GM18873 (cell line): ENCODE data around the gene EIF4G3.
"Not testable (repeated sequence)": the region's sequence is repeated elsewhere in the genome, so short reads cannot be mapped to it uniquely, and the experiment has no call there.

ENCODE experiments used
- ATAC-seq: cut with Tn5 transposase; IDR thresholded peaks from one replicate; pipeline ENCODE4 v1.9.1; 2021; ENCODE audit warnings: mild to moderate bottlenecking, moderate library complexity, moderate number of reproducible peaks; ENCODE audit not compliant: unreplicated experiment, low FRiP score

EIF4G3 gene

DNA sequence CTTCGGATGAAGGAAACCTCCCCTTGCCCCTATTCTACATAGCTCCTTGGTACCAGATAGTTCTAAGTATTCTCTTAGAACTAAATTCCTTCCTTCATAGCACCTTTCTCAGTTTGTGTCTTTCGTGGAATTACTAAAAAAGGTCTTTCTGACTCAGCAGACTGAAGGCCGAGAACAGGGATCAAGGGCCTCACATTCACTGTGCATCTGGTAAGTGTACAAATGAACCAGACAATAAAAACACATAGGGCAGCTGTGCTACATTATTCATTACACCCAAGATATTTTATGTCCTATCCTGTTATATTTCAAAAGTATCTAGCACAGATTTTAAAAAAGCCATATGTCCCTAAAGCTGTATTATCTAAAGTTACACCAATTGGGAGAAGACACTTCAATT, 326.7 kb downstream of the EIF4G3 start:
- ATAC-seq = no peak

DNA sequence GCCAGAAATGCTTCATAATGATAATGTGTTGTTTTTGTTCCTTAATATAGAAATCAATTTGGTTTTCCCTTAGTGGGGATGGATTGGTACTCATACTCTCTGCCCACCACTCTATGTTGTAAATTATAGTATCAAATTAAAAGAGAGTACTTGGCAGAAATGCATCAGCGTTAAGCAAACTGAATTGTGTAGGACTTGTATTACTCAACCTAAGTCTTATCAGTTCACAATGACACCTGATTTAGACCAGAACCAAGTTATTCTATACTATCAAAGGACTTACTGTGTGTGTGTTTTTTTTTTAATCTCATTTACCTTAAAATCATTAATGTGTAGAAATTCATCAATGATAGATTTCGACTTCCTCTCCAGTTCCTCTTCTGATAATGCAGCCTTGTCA, 327.6 kb downstream of the EIF4G3 start:
- no peak for ATAC-seq

DNA sequence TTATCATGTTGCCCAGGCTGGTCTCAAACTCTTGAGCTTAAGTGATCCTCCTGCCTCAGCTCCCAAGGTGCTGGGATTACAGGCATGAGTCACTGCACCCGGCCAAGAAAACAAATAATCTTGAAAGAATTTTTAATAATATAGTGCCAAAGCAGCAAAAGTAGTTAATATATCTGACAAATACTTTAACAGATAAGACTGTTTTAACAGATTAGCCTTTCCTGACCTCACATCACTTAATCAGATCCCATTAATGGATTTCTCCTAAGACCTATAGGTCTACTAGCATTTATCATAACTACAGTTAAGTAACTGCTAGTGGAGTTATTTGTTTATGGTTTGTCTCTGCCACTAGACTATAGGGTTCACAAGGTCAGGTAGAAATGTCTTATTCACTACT, 328.5 kb downstream of the EIF4G3 start:
- no peak for ATAC-seq

DNA sequence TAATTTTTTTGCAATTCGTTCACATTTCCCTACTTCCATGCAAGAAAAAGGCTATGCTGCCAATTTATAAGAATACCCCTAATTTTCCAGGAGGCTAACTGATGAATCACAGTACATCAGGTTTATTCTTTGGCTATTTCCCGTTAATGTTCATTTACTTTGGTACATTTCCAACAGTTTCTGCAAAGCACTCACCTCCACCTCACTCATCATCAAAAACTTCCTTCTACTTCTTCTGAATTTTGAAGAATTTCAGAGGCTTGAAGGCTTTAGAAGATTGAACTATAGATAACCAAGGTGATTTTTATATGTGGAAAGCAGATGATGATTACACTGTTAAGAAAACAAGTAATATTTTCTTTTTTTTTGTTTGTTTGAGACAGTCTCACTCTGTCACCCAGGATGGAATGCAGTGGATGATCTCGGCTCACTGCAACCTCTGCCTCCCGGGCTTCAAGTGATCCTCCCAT, 329.1 kb downstream of the EIF4G3 start:
- no peak for ATAC-seq

DNA sequence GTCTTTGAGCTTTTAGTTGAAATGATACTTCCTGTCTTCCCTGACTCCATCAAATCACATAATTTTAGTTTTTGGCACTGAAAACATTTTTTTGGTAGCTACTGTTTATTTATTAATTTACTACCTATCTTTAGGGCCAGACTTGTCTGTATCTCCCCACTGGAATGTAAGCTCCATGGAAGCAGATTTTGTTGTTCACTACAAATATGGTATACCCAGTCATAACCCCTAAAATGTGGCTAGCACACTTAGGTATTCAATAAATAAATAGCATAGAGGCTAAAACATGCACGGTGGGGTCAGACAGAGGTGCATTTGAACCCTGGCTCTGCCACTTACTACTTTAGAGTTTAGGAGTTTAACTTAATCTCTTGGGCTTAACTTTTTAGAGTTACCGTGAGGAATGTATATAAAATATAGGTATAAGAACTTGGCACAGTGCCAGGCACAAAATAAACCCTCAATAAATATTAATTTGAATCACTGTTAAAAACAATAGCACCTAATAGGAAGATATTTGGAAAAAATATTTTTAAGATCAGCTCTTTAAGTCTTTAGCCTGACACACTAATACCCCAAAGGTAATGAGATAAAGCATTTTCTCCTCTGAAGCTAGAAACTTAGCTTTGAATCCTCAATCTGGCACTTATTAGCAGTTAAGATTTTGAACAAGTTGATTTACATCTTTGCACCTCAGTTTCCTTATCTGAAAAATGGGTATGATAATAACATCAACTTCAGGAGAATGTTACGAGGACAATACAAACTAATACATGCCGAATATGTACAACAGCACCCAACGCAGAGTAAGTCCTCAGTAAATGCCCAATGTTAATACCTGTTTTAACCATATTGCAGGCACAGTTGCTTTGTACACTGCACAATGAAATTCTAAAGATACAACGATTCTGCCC, 330.0 kb downstream of the EIF4G3 start:
- no peak for ATAC-seq

DNA sequence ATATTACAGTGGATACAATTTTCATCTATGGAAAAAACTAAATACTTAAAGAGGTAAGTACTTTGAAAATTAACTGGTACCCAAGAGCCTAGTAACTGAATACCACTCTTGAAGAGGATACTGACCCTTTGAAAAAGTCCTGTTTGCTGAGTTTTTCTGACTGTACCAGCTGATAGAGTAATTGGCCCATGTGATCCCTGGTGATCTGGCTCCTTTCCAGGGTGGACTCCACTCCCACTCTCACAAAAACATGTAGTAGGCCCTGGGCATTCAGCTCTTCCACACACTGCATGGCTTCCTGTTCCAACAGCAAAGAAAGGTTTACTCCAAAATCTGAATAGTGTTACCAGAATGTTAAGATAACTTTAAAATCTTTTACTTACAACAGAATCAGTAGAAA, 336.0 kb downstream of the EIF4G3 start:
- ATAC-seq = no peak

DNA sequence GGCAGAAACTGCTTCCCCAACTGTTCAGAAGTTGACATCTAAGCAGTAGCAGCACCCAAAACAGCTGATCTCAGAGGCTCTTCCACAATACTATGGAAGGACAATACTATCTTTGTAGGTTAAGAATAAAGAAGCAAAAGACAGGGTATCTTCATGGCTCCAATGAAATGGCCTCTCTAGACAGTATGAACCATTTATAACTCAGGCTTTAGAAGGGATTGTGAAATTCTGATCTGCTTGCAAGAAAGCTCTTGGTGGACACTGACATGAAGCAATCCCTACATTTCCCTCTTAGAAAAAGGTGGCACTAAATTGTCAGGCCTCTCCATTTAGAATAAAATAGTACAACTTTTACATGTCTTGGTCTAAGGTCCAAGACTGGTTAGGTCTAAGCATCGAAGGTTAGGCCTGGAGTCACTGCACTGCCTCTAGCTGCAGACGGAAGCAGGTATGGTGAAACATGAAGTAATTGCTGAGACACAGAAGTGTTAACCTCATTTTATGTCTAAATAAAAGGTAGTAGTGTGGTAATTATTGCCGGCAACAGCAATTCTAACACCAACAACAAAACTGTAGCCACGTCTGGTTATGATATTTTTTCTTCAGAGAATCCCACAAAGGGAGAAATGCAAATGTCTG, 339.0 kb downstream of the EIF4G3 start:
- no peak for ATAC-seq

DNA sequence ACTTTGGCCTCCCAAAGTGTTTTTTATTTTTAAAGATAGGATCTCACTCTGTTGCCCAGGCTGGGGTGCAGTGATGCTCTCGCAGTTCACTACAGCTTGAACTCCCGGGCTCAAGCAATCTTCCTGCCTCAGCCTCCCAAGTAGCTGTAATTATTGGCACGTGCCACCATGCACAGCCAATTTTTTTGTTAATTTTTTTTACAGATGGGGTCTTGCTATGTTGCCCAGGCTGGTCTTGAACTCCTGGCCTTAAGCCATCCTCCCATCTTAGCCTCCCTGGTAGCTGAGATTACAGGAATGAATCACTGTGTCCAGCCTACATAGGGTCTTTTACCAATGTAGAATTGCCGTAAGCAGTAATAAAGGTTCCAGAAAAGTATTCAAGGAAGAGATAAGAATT, 340.5 kb downstream of the EIF4G3 start:
- no peak for ATAC-seq

DNA sequence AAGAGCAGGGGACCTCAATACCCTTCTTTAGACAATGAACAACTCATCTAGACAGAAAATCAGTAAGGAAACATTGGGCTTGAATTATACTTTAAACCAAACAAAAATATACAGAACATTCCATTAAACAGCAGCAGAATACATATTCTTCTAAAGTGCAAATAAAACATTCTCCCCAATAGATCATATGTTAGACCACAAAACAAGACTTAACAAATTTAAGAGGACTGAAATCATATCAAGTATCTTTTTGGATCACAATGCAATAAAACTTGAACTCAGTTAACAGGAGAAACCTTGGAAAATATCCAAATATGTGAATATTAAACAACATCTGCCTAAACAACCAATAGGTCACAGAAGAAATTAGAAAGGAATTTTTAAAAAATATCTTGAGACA, 341.9 kb downstream of the EIF4G3 start:
- ATAC-seq = no peak

DNA sequence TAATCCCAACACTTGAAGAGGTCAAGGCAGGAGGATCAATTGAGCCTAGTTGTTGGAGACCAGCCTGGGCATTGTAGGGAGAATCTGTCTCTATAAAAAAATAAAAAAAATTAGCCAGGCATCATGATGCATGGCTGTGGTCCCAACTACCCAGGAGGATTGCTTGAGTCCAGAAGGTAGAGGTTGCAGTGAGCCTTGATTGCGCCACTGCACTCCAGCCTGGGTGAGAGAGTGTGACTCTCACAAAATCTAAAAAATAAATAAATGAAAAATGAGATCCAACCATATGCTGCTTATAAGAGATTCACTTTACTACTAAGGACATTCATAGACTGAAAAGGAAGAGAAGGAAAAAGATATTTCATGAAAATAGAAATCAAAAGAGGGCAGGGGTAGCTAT, 342.5 kb downstream of the EIF4G3 start:
- ATAC-seq = no peak

DNA sequence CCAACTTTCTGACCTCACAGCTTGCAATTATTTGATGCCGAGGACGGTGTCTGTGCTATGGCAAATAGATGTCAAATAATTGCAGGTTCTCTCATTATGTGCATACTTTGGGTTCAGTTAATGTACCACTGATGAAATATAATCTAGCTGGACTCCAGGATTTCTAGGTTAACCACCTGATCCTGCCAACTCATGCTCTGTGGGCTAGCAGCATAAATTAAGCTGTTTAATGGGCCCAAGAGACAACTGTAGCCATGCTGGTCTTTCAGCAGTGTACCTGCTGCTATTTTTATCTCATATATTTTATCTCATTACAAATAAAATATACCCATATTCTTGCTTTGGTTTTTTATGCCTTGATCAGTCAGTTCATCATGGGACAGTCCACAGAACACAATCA, 346.3 kb downstream of the EIF4G3 start:
- ATAC-seq = no peak

DNA sequence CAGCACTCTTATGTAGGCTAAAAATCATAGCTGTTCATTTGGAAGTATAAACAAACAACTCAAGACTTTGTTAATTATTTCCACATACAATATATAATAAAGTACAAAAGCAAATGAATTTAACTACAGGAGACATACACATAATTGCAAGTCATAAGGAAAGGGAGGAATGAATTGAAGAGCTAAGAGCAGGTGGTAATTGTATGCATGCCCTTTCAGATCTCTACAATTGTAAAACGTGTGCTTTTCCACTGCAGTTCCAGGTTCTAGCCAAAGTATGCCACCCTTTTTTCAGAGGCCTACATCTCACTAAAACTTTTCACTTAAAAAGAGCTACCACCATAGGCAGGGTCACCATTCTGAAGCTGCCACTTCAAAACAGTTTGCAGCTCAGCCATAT, 346.8 kb downstream of the EIF4G3 start:
- ATAC-seq = no peak

DNA sequence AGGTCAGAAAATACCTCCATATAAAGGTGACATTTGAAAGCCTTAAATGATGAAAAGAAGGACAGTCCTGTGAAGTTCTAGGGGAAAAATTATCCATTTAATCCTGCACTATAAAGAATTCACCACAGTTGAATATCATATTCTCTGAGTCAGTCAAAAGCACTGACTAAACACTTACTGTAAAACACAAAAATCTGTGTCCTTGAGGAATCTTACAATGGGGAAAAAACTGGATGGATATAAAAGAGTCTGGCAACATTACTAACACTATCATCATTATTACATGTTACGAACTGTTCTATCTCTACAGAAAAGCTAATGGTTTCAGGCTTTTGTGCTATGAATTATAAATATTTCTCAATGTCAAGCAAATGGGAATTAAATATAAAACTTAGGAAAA, 347.2 kb downstream of the EIF4G3 start:
- no peak for ATAC-seq

DNA sequence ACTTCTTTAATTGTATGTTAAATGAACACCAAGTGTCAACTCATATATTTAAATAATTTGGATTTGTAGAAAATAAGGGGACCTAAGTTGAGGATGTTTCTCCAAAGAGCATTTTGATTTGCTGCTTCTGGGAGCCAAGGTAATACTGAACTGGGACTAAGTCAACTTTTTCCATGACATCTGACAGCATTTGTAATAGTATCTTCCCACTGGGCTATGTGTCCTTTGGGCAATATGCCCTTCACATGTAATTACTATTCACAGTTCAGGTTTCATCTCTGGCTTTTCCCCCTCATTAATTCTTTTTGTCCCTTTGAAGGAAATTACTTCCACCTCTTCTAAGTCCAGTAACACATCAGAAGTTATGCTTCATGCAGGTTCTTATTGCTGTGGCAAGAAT, 352.9 kb downstream of the EIF4G3 start:
- ATAC-seq = no peak

DNA sequence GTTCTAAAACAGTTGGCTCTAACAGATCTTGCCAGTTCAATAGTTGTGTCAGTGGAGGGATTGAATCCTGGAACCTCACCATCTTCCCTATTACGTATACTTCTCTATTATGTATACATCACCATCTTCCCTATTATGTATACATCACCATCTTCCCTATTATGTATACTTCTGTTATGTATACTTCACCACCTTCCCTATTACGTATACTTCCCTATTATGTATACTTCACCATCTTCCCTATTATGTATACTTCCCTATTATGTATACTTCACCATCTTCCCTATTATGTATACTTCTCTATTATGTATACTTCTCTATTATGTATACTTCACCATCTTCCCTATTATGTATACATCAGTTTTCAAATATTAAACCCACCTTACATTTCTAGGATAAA, 355.2 kb downstream of the EIF4G3 start:
- ATAC-seq = no peak

DNA sequence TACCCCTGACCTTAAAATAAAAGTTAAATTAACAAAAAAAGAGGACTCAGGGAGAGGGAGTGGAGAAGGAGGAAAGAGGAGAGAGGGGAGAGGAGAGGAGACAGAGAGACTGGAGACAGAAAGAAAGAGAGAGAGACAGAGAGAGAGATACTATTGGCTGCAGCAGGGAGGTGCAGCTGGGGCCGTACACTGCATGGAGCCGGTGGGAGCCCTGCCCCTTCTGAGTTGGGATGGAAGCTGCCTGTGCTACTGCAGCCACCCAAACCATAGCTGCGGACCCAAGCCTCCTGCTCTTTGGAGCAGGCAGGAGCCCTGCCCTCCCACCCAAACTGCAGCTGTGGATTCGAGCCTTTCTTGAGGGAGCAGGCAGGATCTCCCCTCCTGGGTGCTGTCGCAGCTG, 356.9 kb downstream of the EIF4G3 start:
- no peak for ATAC-seq

DNA sequence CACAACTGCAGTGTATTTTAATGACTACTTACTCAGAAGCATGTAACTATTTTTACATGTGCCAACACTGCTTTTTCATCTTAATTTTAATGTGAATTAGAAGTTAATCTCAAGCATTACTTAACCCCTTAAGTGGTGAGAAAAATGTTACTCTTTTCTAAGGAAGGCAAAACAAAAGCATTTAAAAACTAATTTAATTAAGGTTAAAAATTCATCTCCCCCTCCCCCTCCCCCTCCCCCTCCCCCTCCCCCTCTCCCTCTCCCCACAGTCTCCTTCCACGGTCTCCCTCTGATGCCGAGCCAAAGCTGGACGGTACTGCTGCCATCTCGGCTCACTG, 362.2 kb downstream of the EIF4G3 start:
- ATAC-seq = no peak

DNA sequence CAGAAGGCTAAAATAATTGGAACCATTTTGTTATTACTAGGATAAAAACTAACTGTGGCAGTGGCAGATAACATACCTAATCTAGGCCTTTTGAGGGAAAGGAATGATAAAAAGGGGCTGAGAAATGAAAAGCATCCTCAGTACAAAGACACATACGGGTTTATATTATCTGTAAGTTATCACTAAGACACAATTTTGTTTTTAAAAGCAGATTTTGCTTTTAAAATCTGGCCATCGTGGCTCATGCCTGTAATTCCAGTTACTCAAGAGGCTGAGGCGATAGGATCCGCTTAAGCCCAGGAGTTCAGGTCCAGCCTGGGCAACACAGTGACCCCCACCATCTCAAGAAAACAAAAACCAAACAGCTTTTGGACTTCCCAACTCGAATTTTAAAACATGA, 364.8 kb downstream of the EIF4G3 start:
- ATAC-seq = no peak

DNA sequence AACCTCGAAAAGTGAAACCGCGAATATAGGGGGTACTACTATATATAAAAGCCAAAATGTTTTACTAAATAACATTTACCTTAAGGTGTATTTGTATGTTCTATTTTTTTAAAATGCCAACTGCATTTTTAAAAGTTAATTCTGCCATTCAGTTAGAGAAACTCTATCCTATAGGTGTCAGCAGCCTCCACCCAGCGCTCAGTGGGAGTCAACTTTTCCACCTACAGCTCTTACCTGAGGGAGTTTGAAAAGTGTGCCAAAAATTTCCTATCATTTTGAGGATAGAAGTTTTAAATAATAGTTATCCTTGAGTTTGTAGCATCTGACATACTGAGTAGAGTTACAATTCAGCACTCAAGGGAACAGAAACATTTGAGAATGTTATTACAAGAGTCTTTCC, 383.5 kb downstream of the EIF4G3 start:
- no peak for ATAC-seq

DNA sequence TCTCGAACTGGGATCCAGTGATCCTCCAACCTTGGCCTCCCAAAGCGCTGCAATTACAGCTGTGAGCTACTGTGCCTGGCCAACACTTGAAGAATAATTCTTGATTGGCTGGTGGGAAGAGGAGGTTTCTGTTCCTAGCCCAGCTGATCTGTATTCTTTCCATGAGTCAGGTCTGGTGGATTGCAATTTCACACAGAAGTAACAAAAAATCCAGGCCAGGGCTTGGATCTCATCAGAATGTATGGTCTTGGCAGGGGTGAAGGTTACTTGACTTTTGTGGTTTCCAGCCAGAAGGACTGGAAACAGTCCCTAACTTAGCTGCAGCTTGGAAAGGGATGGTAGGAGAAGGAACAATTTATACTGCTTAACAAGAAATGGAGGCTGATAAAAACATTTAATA, 384.5 kb downstream of the EIF4G3 start:
- no peak for ATAC-seq

DNA sequence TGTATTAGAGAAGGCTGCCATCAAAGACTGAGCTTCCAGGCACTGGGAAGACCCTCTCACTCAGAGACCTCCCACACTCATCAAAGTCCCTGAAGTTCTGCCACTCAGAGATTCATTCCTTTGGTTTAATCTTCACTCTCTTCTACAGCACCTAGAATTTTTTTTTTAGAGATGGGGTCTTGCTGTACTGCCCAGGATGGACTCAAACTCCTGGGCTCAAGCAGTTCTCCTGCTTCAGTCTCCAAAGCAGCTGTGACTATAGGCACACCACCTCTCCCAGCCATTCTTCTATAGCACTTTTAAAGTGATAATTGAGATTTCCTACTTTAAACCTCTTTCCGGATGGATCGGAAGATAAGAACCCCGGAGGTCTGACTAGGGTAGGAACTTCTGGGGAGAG, 385.9 kb downstream of the EIF4G3 start:
- no peak for ATAC-seq

DNA sequence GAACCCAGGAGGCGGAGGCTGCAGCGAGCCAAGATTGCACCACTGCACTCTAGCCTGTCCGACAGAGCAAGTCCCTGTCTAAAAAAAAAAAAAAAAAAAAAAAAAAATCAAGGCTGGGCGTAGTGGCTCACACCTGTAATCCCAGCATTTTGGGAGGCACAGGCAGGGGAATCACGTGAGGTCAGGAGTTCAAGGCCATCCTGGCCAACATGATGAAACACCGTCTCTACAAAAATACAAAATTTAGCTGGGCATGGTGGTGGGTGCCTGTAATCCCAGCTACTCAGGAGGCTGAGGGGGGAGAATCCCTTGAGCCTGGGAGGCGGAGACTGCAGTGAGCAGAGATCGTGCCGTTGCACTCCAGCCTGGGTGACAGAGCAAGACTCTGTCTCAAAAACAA, 387.1 kb downstream of the EIF4G3 start:
- ATAC-seq = not testable (repeated sequence)
